GM19395 (cell line): ENCODE results near the gene NUP210.

ENCODE experiments used
- ATAC-seq: cut with Tn5 transposase; IDR thresholded peaks from one replicate; pipeline ENCODE4 v1.9.1; 2021; ENCODE audit warnings: mild to moderate bottlenecking, moderate library complexity; ENCODE audit not compliant: unreplicated experiment

NUP210 gene

GRCh38 chr3:13329746-13330145 lies 90.4 kb downstream of the NUP210 start:
- no peak for ATAC-seq

GRCh38 chr3:13325892-13326443 lies 94.2 kb downstream of the NUP210 start:
- ATAC-seq = no peak

GRCh38 chr3:13324835-13325501 lies 95.2 kb downstream of the NUP210 start:
- ATAC-seq = no peak

GRCh38 chr3:13323822-13324221 lies 96.3 kb downstream of the NUP210 start:
- no peak for ATAC-seq

GRCh38 chr3:13322324-13322723 lies 97.8 kb downstream of the NUP210 start:
- no peak for ATAC-seq

GRCh38 chr3:13319564-13320220 lies 100.4 kb downstream of the NUP210 start:
- no peak for ATAC-seq

GRCh38 chr3:13318626-13319470 lies 101.3 kb downstream of the NUP210 start:
- ATAC-seq = no peak

- ATAC-seq = no peak
Observed at GRCh38 chr3:13317596-13318320, 102.4 kb downstream of the NUP210 start.

GRCh38 chr3:13316603-13317002 lies 103.5 kb downstream of the NUP210 start:
- no peak for ATAC-seq

- no peak for ATAC-seq
Observed at GRCh38 chr3:13314877-13315276, 105.2 kb downstream of the NUP210 start.

- no peak for ATAC-seq
Observed at GRCh38 chr3:13313813-13314212, 106.3 kb downstream of the NUP210 start.

- ATAC-seq = no peak
Observed at GRCh38 chr3:13309004-13309403, 111.1 kb downstream of the NUP210 start.

GRCh38 chr3:13308380-13308801 lies 111.7 kb downstream of the NUP210 start:
- no peak for ATAC-seq

- ATAC-seq = no peak
Observed at GRCh38 chr3:13307041-13307440, 113.1 kb downstream of the NUP210 start.

- ATAC-seq = no peak
Observed at GRCh38 chr3:13305623-13306022, 114.5 kb downstream of the NUP210 start.

- no peak for ATAC-seq
Observed at GRCh38 chr3:13303410-13303809, 116.7 kb downstream of the NUP210 start.

GRCh38 chr3:13301286-13301987 lies 118.7 kb downstream of the NUP210 start:
- ATAC-seq = no peak

GRCh38 chr3:13300546-13301285 lies 119.4 kb downstream of the NUP210 start:
- no peak for ATAC-seq

- no peak for ATAC-seq
Observed at GRCh38 chr3:13299531-13300155, 120.5 kb downstream of the NUP210 start.
